ENCODE results near the gene PPM1M. TPM values are rescaled to one million over a fixed set of nuclear protein-coding genes. Genes with fewer than 3 reads are reported as not detected.

Gene PPM1M
- total and polyA plus RNA-seq, 2 experiments from 2014 or later = 6.2 to 10.7 TPM

DNA sequence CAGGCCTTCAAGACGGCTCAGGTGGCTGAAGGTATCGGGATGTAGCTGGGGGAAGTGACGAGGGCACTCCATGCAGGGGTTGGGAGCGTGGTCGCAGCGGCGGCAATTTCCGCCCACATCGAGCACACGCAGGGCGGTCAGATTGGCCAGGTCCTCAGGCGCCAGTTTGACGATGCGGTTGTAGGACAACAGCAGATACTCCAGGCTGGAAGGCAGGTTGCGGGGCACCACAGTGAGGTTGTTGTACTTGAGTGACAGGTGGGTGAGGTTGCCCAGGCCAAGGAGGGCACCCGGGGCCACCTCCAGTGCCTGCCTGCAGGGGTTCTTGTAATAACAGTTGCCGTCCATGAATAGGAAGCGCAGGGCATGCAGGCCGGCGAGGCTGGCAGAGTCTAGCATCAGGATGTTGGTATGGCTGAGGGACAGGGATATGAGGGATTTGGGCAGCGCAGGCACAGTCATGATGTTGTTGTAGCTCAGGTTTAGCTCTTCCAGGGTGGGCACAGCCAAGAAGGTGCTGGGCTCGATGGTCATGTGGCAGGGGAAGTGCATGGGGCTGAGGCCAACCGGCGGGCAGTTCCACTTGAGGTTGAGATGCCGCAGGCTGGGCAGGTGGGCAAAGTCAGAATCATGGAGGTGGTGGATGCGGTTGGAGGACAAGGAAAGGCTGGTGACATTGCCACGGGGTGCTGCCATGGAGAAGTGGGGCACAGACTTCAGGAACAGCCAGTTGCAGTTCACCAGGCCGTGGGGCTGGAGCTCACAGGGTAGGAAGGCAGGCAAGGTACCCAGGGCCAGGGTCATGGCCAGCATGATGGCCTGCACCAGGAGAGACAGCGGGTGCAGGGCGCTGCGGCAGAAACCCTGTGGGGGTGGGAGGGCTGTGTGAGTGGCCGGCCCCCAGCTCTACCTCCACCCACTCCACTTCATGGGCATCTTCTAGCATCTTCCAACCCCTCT, 21.8 kb upstream of the PPM1M start:
- Histone ChIP-seq H3K4me2 (no peak overlapping the region), H3K27me3 (no peaks in the 10 kb centered on the region), H4K20me1 (ENCODE audit: insufficient read depth, poor library complexity, severe bottlenecking) (no peaks in the 10 kb centered on the region), H3K36me3 (replicated peaks; ENCODE audit: insufficient read depth, low read depth) (no peaks in the 10 kb centered on the region), H3K27ac (no peak overlapping the region), H3K9me3 (ENCODE audit: low read depth) (no peaks in the 10 kb centered on the region), H3K4me3 (no peak overlapping the region), H3K79me2 (no peaks in the 10 kb centered on the region), H3K4me1 (ENCODE audit: insufficient read depth) (peaks cover 10% of the 10 kb centered on the region), H3K9me2 (replicated peaks; ENCODE audit: insufficient read depth) (no peaks in the 10 kb centered on the region), H2AFZ (no peak overlapping the region)
- no peak for DNase-seq (ENCODE audit: low spot score)
- 96% methylated on average over 32 of the region's 32 CpGs for WGBS (ENCODE audit: low lambda C conversion rate, missing lambda C conversion rate)
- TF ChIP-seq EZH2 (IDR thresholded peaks at IDR 0.05; ENCODE audit: borderline replicate concordance) = no peak
- TF ChIP-seq, protein P1, sequence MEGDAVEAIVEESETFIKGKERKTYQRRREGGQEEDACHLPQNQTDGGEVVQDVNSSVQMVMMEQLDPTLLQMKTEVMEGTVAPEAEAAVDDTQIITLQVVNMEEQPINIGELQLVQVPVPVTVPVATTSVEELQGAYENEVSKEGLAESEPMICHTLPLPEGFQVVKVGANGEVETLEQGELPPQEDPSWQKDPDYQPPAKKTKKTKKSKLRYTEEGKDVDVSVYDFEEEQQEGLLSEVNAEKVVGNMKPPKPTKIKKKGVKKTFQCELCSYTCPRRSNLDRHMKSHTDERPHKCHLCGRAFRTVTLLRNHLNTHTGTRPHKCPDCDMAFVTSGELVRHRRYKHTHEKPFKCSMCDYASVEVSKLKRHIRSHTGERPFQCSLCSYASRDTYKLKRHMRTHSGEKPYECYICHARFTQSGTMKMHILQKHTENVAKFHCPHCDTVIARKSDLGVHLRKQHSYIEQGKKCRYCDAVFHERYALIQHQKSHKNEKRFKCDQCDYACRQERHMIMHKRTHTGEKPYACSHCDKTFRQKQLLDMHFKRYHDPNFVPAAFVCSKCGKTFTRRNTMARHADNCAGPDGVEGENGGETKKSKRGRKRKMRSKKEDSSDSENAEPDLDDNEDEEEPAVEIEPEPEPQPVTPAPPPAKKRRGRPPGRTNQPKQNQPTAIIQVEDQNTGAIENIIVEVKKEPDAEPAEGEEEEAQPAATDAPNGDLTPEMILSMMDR (IDR thresholded peaks at IDR 0.05; ENCODE audit: poor library complexity) = no peak
- no peak for TF ChIP-seq EZH2phosphoT487 (IDR thresholded peaks at IDR 0.05; ENCODE audit: low read depth, severe bottlenecking, unreplicated experiment)

DNA sequence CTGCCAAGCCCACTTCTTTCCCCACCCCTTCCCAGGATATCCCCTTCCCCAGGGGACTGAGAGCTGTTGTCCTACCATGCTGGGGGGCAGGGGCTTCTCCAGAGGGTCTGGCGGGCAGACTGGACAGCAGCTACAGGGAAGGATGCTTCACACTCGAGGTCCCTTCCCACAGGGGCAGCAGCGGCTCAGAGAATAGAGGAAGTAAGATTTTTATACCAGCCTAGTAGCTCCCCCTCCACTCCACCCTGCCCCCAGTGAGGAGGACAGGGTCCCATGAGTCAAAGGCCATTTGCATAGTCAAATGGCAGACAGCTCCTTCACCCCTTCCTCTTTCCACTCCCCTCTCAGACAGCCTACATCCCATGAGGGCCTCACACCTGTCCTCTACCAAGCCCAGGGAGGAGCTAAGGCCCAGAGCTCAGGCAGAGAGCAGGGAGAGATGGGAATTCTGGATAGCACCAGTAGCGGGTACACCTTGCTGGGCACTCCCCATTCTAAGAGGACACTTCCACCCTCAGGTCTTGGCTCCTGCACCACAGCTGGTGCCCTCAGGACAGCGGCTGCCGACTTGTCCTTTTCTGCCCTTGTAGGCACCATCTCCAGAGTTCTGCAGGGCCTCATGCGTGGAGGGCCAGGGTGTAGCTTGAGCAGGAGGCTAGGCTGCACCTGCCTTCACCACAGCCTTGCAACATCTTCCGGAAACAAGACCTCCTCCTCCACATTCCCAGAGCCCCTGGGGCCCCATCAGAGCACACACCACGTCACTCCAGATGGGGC, 19.9 kb upstream of the PPM1M start, which contains the start of gene TLR9:
Gene TLR9 (minus strand): TSS at position 194 of the 777 bp plus-strand sequence. CDS start 116 bp downstream, at position 78.
- no peaks in the 10 kb centered on the region for H3K36me3 ChIP-seq (replicated peaks; ENCODE audit: insufficient read depth, low read depth)
- H4K20me1 ChIP-seq (ENCODE audit: insufficient read depth, poor library complexity, severe bottlenecking) = no peaks in the 10 kb centered on the region
- H2AFZ ChIP-seq = no peak within 1 kb of the TSS
- H3K9me3 ChIP-seq (ENCODE audit: low read depth) = no peaks in the 10 kb centered on the region
- no peak within 1 kb of the TSS for H3K27ac ChIP-seq
- no peaks in the 10 kb centered on the region for H3K9me2 ChIP-seq (replicated peaks; ENCODE audit: insufficient read depth)
- H3K4me1 ChIP-seq (ENCODE audit: insufficient read depth) = no peaks in the 10 kb centered on the region
- TF ChIP-seq, protein P1 (IDR thresholded peaks at IDR 0.05; ENCODE audit: poor library complexity) = no peak
- DNase-seq (ENCODE audit: low spot score) = no peak
- H3K4me2 ChIP-seq = no peak within 1 kb of the TSS
- no peaks in the 10 kb centered on the region for H3K27me3 ChIP-seq
- no peak within 1 kb of the TSS for H3K4me3 ChIP-seq
- 76% methylated on average over 9 of the region's 9 CpGs for WGBS (ENCODE audit: low lambda C conversion rate, missing lambda C conversion rate)
- no peaks in the 10 kb centered on the region for H3K79me2 ChIP-seq

DNA sequence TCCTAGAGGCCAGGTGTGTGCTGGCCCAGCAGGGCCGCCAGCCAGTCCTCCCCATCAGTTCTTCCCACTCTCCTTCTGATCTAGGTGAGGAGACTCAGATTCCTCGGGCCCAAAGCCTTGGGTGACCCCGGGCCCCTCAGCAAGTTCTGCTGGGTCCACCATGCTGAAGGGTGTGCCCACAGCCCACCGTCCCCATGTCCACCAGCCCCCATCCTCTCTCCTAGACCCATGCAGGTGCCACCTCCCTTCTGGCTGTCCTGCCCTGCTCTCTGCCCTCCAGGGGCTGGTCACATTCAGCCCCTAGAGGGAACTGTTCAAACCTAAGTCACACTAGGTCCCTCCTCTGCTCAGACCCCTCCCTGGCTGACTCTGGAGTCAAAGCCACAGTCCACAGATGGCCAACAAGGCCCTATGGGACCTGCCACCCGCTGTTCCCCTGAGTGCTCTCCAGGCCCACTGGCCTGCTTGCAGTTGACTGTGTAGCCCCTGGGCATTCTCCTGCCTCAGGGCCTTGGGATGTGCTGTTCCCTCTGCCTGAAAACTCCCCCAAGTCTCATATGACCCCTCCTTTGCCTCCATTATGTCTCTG, 19.2 kb upstream of the PPM1M start:
- no peaks in the 10 kb centered on the region for H3K9me2 ChIP-seq (replicated peaks; ENCODE audit: insufficient read depth)
- TF ChIP-seq, protein P1 (IDR thresholded peaks at IDR 0.05; ENCODE audit: poor library complexity) = no peak
- TF ChIP-seq EZH2 (IDR thresholded peaks at IDR 0.05; ENCODE audit: borderline replicate concordance) (no peak), EZH2phosphoT487 (IDR thresholded peaks at IDR 0.05; ENCODE audit: low read depth, severe bottlenecking, unreplicated experiment) (no peak)
- H2AFZ ChIP-seq = no peak overlapping the region
- no peaks in the 10 kb centered on the region for H3K4me1 ChIP-seq (ENCODE audit: insufficient read depth)
- no peaks in the 10 kb centered on the region for H3K36me3 ChIP-seq (replicated peaks; ENCODE audit: insufficient read depth, low read depth)
- no peaks in the 10 kb centered on the region for H3K9me3 ChIP-seq (ENCODE audit: low read depth)
- no peak for DNase-seq (ENCODE audit: low spot score)
- H4K20me1 ChIP-seq (ENCODE audit: insufficient read depth, poor library complexity, severe bottlenecking) = no peaks in the 10 kb centered on the region
- no peak overlapping the region for H3K4me3 ChIP-seq
- WGBS (ENCODE audit: low lambda C conversion rate, missing lambda C conversion rate) = 96% methylated on average over 5 of the region's 5 CpGs
- H3K27me3 ChIP-seq = no peaks in the 10 kb centered on the region
- no peaks in the 10 kb centered on the region for H3K79me2 ChIP-seq
- H3K27ac ChIP-seq = no peak overlapping the region
- H3K4me2 ChIP-seq = no peak overlapping the region
